Testis (tissue), 2 donors: ENCODE measurements around the gene FBXL13.

Source experiments
- CTCF ChIP-seq, 3 experiments: fragments of 450-650 bp in 2 of 3; fragments of 200-600 bp in 1 of 3; sonication (generic) in 1 of 3; IDR thresholded peaks; one replicate each; pipeline ENCODE4 v1.5.1; 2016 to 2019; ENCODE audit warnings: antibody characterized with exemption in 3 of 3, mild to moderate bottlenecking in 2 of 3, moderate library complexity in 1 of 3
- POLR2A ChIP-seq: fragments of 450-650 bp; IDR thresholded peaks from one replicate; pipeline ENCODE4 v1.6.1; 2017; ENCODE audit warnings: antibody characterized with exemption, mild to moderate bottlenecking, moderate library complexity

- no peak for TF ChIP-seq CTCF (IDR thresholded peaks at IDR 0.05)
- TF ChIP-seq POLR2A: no peak
Observed at GRCh38 chr7:103100348-103100747, 25.8 kb upstream of the FBXL13 start.
